G401.6 (cell line): ENCODE results near the gene EPN3.

Source experiments
- FAIRE-seq: peaks from 2 replicates; lab custom pipeline; 2012; peaks lifted over from hg19 to GRCh38; lab: Jason Lieb, UNC

Gene EPN3

GRCh38 chr17:50532452-50533024 lies at the start of gene EPN3:
TSS of gene EPN3 (plus strand) at chr17:50532735. CDS start at chr17:50536557, 3,822 bp downstream.
- no peak for FAIRE-seq

- no peak for FAIRE-seq
Observed at GRCh38 chr17:50483266-50483665, 49.3 kb upstream of the EPN3 start.

- no peak for FAIRE-seq
Observed at GRCh38 chr17:50484386-50485155, 48.0 kb upstream of the EPN3 start.

- FAIRE-seq, result no peak
Observed at GRCh38 chr17:50487213-50488096, 45.1 kb upstream of the EPN3 start.

- FAIRE-seq, result no peak
Observed at GRCh38 chr17:50488880-50489279, 43.7 kb upstream of the EPN3 start.

GRCh38 chr17:50491505-50491904 lies 41.0 kb upstream of the EPN3 start:
- no peak for FAIRE-seq

- no peak for FAIRE-seq
Observed at GRCh38 chr17:50492214-50492613, 40.3 kb upstream of the EPN3 start.

- no peak for FAIRE-seq
Observed at GRCh38 chr17:50493744-50494143, 38.8 kb upstream of the EPN3 start.

- FAIRE-seq, result no peak
Observed at GRCh38 chr17:50495217-50495823, 37.2 kb upstream of the EPN3 start.

- no peak for FAIRE-seq
Observed at GRCh38 chr17:50495918-50496317, 36.6 kb upstream of the EPN3 start.

- no peak for FAIRE-seq
Observed at GRCh38 chr17:50498021-50498874, 34.3 kb upstream of the EPN3 start.

- FAIRE-seq, result no peak
Observed at GRCh38 chr17:50499270-50499669, 33.3 kb upstream of the EPN3 start.

GRCh38 chr17:50499721-50500120 lies 32.8 kb upstream of the EPN3 start:
- FAIRE-seq, result no peak

GRCh38 chr17:50501054-50501453 lies 31.5 kb upstream of the EPN3 start:
- peak; percentile 21 for FAIRE-seq

GRCh38 chr17:50502301-50502990 lies 30.1 kb upstream of the EPN3 start:
- FAIRE-seq, result no peak

- FAIRE-seq, result no peak
Observed at GRCh38 chr17:50505591-50506130, 26.9 kb upstream of the EPN3 start.

- FAIRE-seq, result no peak
Observed at GRCh38 chr17:50506298-50506697, 26.2 kb upstream of the EPN3 start.

- no peak for FAIRE-seq
Observed at GRCh38 chr17:50507871-50508572, 24.5 kb upstream of the EPN3 start, which contains the start of gene MYCBPAP. TSS of gene MYCBPAP (plus strand) at chr17:50508439. CDS start at chr17:50508675, 236 bp downstream.

GRCh38 chr17:50508573-50509460 lies 23.7 kb upstream of the EPN3 start:
- no peak for FAIRE-seq
